A172 (cell line): ENCODE results near the gene FBXO31. TPM values are rescaled to one million over a fixed set of nuclear protein-coding genes. Genes with fewer than 3 reads are reported as not detected.

Experiments
- DNase-seq: peaks from one replicate; pipeline ENCODE4 v3.0.0-alpha.2; 2015; ENCODE audit warnings: low spot score
- total RNA-seq: library from RNA; depleted of rRNA; stranded (reverse); fragments of >200 nt; shearing (Covaris generic); gene quantifications from 2 replicates; pipeline ENCODE4 v1.2.3, GENCODE V29; 2014

FBXO31 gene
- total RNA-seq, 1 experiment from 2014 or later = 18.4 TPM

- no peak for DNase-seq
Observed at GRCh38 chr16:87312008-87312407, 71.6 kb downstream of the FBXO31 start.

GRCh38 chr16:87311387-87311786 is 72.2 kb downstream of the FBXO31 start:
- DNase-seq = no peak

- DNase-seq = no peak
Observed at GRCh38 chr16:87310610-87311009, 73.0 kb downstream of the FBXO31 start.

- no peak for DNase-seq
Observed at GRCh38 chr16:87309620-87310525, 73.7 kb downstream of the FBXO31 start.

GRCh38 chr16:87308826-87309225 is 74.8 kb downstream of the FBXO31 start:
- DNase-seq = no peak

- no peak for DNase-seq
Observed at GRCh38 chr16:87306516-87306915, 77.1 kb downstream of the FBXO31 start.

GRCh38 chr16:87305505-87306391 is 77.8 kb downstream of the FBXO31 start:
- peak; percentile 72 for DNase-seq

- DNase-seq = no peak
Observed at GRCh38 chr16:87304951-87305350, 78.6 kb downstream of the FBXO31 start.

GRCh38 chr16:87303962-87304521 is 79.5 kb downstream of the FBXO31 start:
- DNase-seq = no peak

GRCh38 chr16:87303431-87303930 is 80.1 kb downstream of the FBXO31 start:
- DNase-seq = peak; percentile 84

GRCh38 chr16:87298857-87299465 is 84.6 kb downstream of the FBXO31 start:
- DNase-seq = no peak

- no peak for DNase-seq
Observed at GRCh38 chr16:87297918-87298631, 85.5 kb downstream of the FBXO31 start.

- DNase-seq = no peak
Observed at GRCh38 chr16:87297407-87297806, 86.2 kb downstream of the FBXO31 start.

- no peak for DNase-seq
Observed at GRCh38 chr16:87295661-87296531, 87.7 kb downstream of the FBXO31 start.

- DNase-seq = peak; percentile 58
Observed at GRCh38 chr16:87295259-87295658, 88.3 kb downstream of the FBXO31 start.

- no peak for DNase-seq
Observed at GRCh38 chr16:87293990-87294389, 89.6 kb downstream of the FBXO31 start.

- no peak for DNase-seq
Observed at GRCh38 chr16:87291944-87292343, 91.6 kb downstream of the FBXO31 start.

GRCh38 chr16:87288753-87289362 is 94.7 kb downstream of the FBXO31 start:
- no peak for DNase-seq

GRCh38 chr16:87286839-87287626 is 96.5 kb downstream of the FBXO31 start:
- no peak for DNase-seq
